NCI-H526 treated with DMSO at 0.1 percent for 48 hours (cell line): Measurements from ENCODE around the gene HECA.
A peak's percentile ranks its signal among the peaks of the same experiment; 100 is the strongest.
"Not testable (repeated sequence)": the region's sequence is repeated elsewhere in the genome, so short reads cannot be mapped to it uniquely, and the experiment has no call there.

Experiments used
- DNase-seq: peaks from one replicate; lab custom pipeline; 2025; lab: John Stamatoyannopoulos, UW

HECA gene

GRCh38 chr6:139205843-139206242 is 71.0 kb downstream of the HECA start:
- no peak for DNase-seq

GRCh38 chr6:139210766-139211165 is 75.9 kb downstream of the HECA start:
- not testable (repeated sequence) for DNase-seq

DNA sequence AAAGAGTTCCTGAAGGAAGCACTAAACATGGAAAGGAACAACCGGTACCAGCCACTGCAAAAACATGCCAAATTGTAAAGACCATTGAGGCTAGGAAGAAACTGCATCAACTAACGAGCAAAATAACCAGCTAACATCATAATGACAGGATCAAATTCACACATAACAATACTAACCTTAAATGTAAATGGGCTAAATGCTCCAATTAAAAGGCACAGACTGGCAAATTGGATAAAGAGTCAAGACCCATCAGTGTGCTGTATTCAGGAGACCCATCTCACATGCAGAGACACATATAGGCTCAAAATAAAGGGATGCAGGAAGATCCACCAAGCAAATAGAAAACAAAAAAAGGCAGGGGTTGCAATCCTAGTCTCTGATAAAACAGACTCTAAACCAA is 77.6 kb downstream of the HECA start:
- DNase-seq: not testable (repeated sequence)

GRCh38 chr6:139219271-139219729 is 84.4 kb downstream of the HECA start:
- DNase-seq: peak; percentile 94

- no peak for DNase-seq
Observed at GRCh38 chr6:139219746-139220145, 84.9 kb downstream of the HECA start.

GRCh38 chr6:139228387-139228786 is 93.5 kb downstream of the HECA start:
- DNase-seq: not testable (repeated sequence)
